ENCODE measurements around the gene ZBTB32. TPM values are rescaled to one million over a fixed set of nuclear protein-coding genes. Genes with fewer than 3 reads are reported as not detected.
"Not testable (repeated sequence)": the region's sequence is repeated elsewhere in the genome, so short reads cannot be mapped to it uniquely, and the experiment has no call there.

The ZBTB32 gene, protein sequence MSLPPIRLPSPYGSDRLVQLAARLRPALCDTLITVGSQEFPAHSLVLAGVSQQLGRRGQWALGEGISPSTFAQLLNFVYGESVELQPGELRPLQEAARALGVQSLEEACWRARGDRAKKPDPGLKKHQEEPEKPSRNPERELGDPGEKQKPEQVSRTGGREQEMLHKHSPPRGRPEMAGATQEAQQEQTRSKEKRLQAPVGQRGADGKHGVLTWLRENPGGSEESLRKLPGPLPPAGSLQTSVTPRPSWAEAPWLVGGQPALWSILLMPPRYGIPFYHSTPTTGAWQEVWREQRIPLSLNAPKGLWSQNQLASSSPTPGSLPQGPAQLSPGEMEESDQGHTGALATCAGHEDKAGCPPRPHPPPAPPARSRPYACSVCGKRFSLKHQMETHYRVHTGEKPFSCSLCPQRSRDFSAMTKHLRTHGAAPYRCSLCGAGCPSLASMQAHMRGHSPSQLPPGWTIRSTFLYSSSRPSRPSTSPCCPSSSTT
- total RNA-seq: under 1 TPM in 3 of 6 donors, not detected in 3; 0.20 to 0.55 (median 0.30) TPM

DNA sequence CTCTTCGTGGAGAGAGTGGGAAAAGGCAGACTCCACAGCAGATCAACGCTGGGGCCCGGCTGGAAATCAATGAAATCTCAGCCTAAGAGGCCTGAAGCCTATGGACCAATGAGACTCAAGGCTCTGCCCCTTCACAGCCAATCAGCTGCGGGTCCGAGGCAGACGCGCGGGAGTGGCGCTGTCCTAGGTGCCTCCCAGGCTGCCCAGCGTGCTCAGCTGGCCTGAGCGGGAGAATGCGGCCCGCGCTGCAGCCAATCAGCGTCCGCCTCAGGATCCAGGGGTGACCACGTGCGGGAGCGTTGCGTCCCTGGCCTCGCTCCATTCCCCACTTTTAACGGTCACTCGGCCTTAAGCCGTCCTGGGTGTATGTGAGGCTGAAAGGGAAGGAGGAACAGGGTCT lies at the start of gene ZBTB32:
TSS of gene ZBTB32 (plus strand) at position 341 of the 400 bp plus-strand sequence. CDS start 10,069 bp downstream, outside the sequence.
- no peak within 1 kb of the TSS for H3K27ac ChIP-seq
- H3K27me3 ChIP-seq: no peaks in the 10 kb centered on the region
- ATAC-seq (ENCODE audit: low FRiP score in 2 of 2): peak in 1 of 2 donors; percentile 27

DNA sequence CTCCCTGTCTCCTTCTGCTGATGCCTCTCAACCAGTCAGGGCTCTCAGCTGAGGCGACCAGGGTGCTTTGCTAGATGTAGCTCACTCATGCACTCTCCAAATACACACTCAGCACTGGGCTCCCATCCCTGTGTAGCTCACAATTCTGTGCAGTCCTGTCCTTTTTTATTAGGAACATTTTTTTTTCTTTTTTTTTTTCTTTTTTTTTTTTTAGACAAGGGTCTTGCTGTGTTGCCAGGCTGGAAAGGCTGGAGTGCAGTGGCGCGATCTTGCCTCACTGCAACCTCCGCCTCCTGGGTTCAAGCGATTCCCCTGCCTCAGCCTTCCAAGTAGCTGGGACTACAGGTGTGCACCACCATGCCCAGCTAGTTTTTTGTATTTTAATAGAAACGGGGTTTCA lies 49.5 kb upstream of the ZBTB32 start:
- not testable (repeated sequence) for H3K4me3 ChIP-seq, H3K4me1 ChIP-seq, DNase-seq, H3K9me3 ChIP-seq, H3K27me3 ChIP-seq, H3K27ac ChIP-seq
- WGBS, 2 donors: 96 to 98% methylated on average over 6 of the region's 6 CpGs
- ATAC-seq (ENCODE audit: low FRiP score in 2 of 2): peak in 1 of 2 donors; percentile 38
- H3K36me3 ChIP-seq: peaks cover 31 to 89% (median 71%) of the 10 kb centered on the region in 4 donors

More for the DNA sequence above, at the start of gene ZBTB32:
- no peak for TF ChIP-seq POLR2A (IDR thresholded peaks at IDR 0.05)
- TF ChIP-seq EP300 (IDR thresholded peaks at IDR 0.05): no peak
- no peak for TF ChIP-seq POLR2AphosphoS5 (IDR thresholded peaks at IDR 0.05)
- TF ChIP-seq, protein P1, sequence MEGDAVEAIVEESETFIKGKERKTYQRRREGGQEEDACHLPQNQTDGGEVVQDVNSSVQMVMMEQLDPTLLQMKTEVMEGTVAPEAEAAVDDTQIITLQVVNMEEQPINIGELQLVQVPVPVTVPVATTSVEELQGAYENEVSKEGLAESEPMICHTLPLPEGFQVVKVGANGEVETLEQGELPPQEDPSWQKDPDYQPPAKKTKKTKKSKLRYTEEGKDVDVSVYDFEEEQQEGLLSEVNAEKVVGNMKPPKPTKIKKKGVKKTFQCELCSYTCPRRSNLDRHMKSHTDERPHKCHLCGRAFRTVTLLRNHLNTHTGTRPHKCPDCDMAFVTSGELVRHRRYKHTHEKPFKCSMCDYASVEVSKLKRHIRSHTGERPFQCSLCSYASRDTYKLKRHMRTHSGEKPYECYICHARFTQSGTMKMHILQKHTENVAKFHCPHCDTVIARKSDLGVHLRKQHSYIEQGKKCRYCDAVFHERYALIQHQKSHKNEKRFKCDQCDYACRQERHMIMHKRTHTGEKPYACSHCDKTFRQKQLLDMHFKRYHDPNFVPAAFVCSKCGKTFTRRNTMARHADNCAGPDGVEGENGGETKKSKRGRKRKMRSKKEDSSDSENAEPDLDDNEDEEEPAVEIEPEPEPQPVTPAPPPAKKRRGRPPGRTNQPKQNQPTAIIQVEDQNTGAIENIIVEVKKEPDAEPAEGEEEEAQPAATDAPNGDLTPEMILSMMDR (IDR thresholded peaks at IDR 0.05): no peak
- peak in 1 of 2 donors; percentile 84 for DNase-seq
- Histone ChIP-seq H3K4me3 (no peak within 1 kb of the TSS), H3K4me1 (peaks cover 7 to 15% (median 11%) of the 10 kb centered on the region in 4 donors), H3K9me3 (no peaks in the 10 kb centered on the region), H3K36me3 (no peaks in the 10 kb centered on the region)
- 33 to 35% methylated on average over 7 to 24 of the region's 24 CpGs for WGBS, 2 donors

DNA sequence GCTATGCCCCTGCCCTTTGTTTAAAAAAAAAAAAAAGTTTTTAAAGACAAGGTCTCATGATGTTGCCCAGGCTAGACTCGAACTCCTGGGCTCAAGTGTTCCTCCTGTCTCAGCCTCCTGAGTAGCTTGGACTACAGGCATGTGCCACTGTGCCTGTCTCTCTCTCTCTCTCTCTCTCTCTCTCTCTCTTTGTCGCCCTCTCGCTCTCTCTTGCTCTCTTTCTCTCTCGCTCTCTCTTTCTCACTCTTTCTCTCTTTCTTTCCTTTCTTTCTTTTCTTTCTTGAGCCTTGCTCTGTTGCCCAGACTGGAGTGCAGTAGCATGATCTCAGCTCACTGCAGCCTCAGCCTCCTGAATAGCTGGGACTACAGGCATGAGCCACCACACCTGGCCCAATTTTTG lies 48.8 kb upstream of the ZBTB32 start:
- Histone ChIP-seq H3K36me3 (peaks cover 31 to 97% (median 74%) of the 10 kb centered on the region in 4 donors), H3K27me3 (no peaks in the 10 kb centered on the region), H3K4me3 (no peak overlapping the region), H3K4me1 (peaks cover 0 to 1% (median under 1%) of the 10 kb centered on the region in 4 donors), H3K27ac (no peak overlapping the region), H3K9me3 (no peaks in the 10 kb centered on the region)
- DNase-seq: no peak
- 78 to 96% methylated on average over 4 of the region's 4 CpGs for WGBS, 2 donors
- no peak for ATAC-seq (ENCODE audit: low FRiP score in 2 of 2)
- TF ChIP-seq POLR2AphosphoS5 (IDR thresholded peaks at IDR 0.05): no peak

DNA sequence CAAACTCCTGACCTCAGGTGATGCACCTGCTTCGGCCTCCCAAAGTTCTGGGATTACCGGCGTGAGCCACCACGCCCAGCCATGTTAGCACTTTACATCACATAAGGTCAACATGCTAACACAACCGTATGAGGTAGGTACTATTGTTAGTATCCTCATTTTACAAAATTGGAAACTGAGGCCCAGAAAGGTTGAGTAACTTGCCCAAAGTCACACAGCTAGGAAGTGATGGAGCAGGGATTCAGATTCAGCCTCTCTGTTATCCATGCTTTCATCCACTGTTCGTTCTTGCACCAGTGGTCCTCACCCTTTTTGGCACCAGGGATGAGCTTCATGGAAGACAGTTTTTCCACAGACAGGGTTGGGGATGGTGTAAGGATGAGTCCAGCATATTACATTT lies 47.7 kb upstream of the ZBTB32 start:
- WGBS, 2 donors: 85 to 95% methylated on average over 6 of the region's 6 CpGs
- TF ChIP-seq EP300 (IDR thresholded peaks at IDR 0.05): no peak
- no peak for TF ChIP-seq POLR2AphosphoS5 (IDR thresholded peaks at IDR 0.05)
- no peak for TF ChIP-seq POLR2A (IDR thresholded peaks at IDR 0.05)
- TF ChIP-seq, protein P1 (IDR thresholded peaks at IDR 0.05): no peak
- ATAC-seq (ENCODE audit: low FRiP score in 2 of 2): no peak
- H3K4me3 ChIP-seq: no peak overlapping the region
- no peaks in the 10 kb centered on the region for H3K9me3 ChIP-seq
- peaks cover 31 to 100% (median 77%) of the 10 kb centered on the region in 4 donors for H3K36me3 ChIP-seq
- H3K27me3 ChIP-seq: no peaks in the 10 kb centered on the region
- DNase-seq: no peak
- no peak overlapping the region for H3K27ac ChIP-seq
- H3K4me1 ChIP-seq: no peaks in the 10 kb centered on the region

DNA sequence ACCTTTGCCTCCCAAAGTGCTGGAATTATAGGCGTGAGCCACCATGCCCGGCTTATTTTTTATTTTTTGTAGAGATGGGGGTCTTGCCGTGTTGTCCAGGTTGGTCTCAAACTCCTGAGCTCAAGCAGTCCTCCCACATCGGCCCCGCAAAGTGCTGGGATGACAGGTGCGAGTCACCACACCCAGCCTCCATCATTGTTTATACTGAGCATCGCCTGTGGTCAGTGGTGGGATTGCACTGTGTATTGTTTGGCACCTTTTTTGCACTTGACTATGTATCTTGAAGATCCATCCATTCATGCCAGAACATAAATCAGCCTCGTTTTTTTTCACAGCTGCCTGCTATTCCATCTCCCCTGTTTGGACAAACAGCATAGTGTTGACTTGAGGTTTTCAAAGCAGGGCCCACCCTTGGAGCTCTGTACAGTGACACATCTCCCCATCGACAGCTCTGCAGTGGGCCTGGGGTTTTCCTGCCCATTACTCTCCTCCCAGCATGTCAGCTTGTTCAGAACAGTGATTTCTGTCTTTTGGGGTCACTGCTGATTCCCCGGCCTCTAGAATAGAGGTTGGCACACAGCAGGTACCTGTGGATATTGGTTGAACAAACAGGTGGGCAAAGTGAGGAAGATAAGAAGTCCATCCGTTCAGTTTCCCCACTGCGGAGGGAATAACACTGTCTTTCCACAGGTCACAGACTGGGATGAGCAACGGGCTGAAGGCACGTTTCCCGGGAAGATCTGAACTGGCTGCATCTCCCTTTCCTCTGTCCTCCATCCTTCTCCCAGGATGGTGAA lies 46.3 kb upstream of the ZBTB32 start:
- 88 to 92% methylated on average over 14 to 15 of the region's 15 CpGs for WGBS, 2 donors

More for the DNA sequence above, 46.3 kb upstream of the ZBTB32 start:
- no peak for ATAC-seq (ENCODE audit: low FRiP score in 2 of 2)
- DNase-seq: no peak
- Histone ChIP-seq H3K4me3 (no peak overlapping the region), H3K9me3 (no peaks in the 10 kb centered on the region), H3K27ac (no peak overlapping the region), H3K27me3 (no peaks in the 10 kb centered on the region), H3K4me1 (no peaks in the 10 kb centered on the region), H3K36me3 (peaks cover 27 to 100% (median 72%) of the 10 kb centered on the region in 4 donors)
- TF ChIP-seq EP300 (IDR thresholded peaks at IDR 0.05) (no peak), POLR2AphosphoS5 (IDR thresholded peaks at IDR 0.05) (no peak), POLR2A (IDR thresholded peaks at IDR 0.05) (no peak)
- TF ChIP-seq, protein P1 (IDR thresholded peaks at IDR 0.05): peak in 1 of 6 experiments; percentile 27

Data from upper lobe of left lung (tissue), 6 donors.